ENCODE data around the gene BLOC1S2.

The BLOC1S2 gene

GRCh38 chr10:100286051-100287033 lies at the start of gene BLOC1S2:
TSS of gene BLOC1S2 (minus strand) at chr10:100286680. CDS start at chr10:100286659, 21 bp downstream.
- TF ChIP-seq MYC (IDR thresholded peaks at IDR 0.05; ENCODE audit: low read depth, low read length) = peak; percentile 61
- no peak for TF ChIP-seq CTCF (IDR thresholded peaks at IDR 0.05; ENCODE audit: low read depth, low read length)
- TF ChIP-seq MAX (IDR thresholded peaks at IDR 0.05; ENCODE audit: low read depth, low read length) = peak; percentile 60
- TF ChIP-seq POLR2A (IDR thresholded peaks at IDR 0.05; ENCODE audit: extremely low read depth, insufficient read length) = peak; percentile 93
- H3K4me3 ChIP-seq (ENCODE audit: low read depth, low read length) = peak within 1 kb of the TSS; percentile 94
- peak; percentile 88 for DNase-seq (ENCODE audit: low read depth)

GRCh38 chr10:100334762-100335161 lies 48.3 kb upstream of the BLOC1S2 start:
- no peak for DNase-seq (ENCODE audit: low read depth)
- no peak overlapping the region for H3K4me3 ChIP-seq (ENCODE audit: low read depth, low read length)
- TF ChIP-seq POLR2A (IDR thresholded peaks at IDR 0.05; ENCODE audit: extremely low read depth, insufficient read length) (no peak), MAX (IDR thresholded peaks at IDR 0.05; ENCODE audit: low read depth, low read length) (no peak), CTCF (IDR thresholded peaks at IDR 0.05; ENCODE audit: low read depth, low read length) (no peak), MYC (IDR thresholded peaks at IDR 0.05; ENCODE audit: low read depth, low read length) (no peak)

GRCh38 chr10:100333661-100334440 lies 47.4 kb upstream of the BLOC1S2 start:
- H3K4me3 ChIP-seq (ENCODE audit: low read depth, low read length) = no peak overlapping the region
- DNase-seq (ENCODE audit: low read depth) = no peak
- no peak for TF ChIP-seq MYC (IDR thresholded peaks at IDR 0.05; ENCODE audit: low read depth, low read length)
- no peak for TF ChIP-seq POLR2A (IDR thresholded peaks at IDR 0.05; ENCODE audit: extremely low read depth, insufficient read length)
- no peak for TF ChIP-seq CTCF (IDR thresholded peaks at IDR 0.05; ENCODE audit: low read depth, low read length)
- TF ChIP-seq MAX (IDR thresholded peaks at IDR 0.05; ENCODE audit: low read depth, low read length) = no peak

- no peak for TF ChIP-seq MYC (IDR thresholded peaks at IDR 0.05; ENCODE audit: low read depth, low read length)
- no peak for TF ChIP-seq CTCF (IDR thresholded peaks at IDR 0.05; ENCODE audit: low read depth, low read length)
- TF ChIP-seq POLR2A (IDR thresholded peaks at IDR 0.05; ENCODE audit: extremely low read depth, insufficient read length) = no peak
- no peak for DNase-seq (ENCODE audit: low read depth)
- H3K4me3 ChIP-seq (ENCODE audit: low read depth, low read length) = no peak overlapping the region
Observed at GRCh38 chr10:100333106-100333505, 46.6 kb upstream of the BLOC1S2 start.

- TF ChIP-seq POLR2A (IDR thresholded peaks at IDR 0.05; ENCODE audit: extremely low read depth, insufficient read length) (no peak), MYC (IDR thresholded peaks at IDR 0.05; ENCODE audit: low read depth, low read length) (no peak), MAX (IDR thresholded peaks at IDR 0.05; ENCODE audit: low read depth, low read length) (no peak), CTCF (IDR thresholded peaks at IDR 0.05; ENCODE audit: low read depth, low read length) (no peak)
- H3K4me3 ChIP-seq (ENCODE audit: low read depth, low read length) = no peak within 1 kb of the TSS
- no peak for DNase-seq (ENCODE audit: low read depth)
Observed at GRCh38 chr10:100330079-100330478, 43.6 kb upstream of the BLOC1S2 start, which contains the start of gene PKD2L1. TSS of gene PKD2L1 (minus strand) at chr10:100330228. CDS start at chr10:100330103, 125 bp downstream.

Measured in NB4 (cell line).